MCF 10A (cell line): ENCODE data around the gene TIGD2. TPM values are rescaled to one million over a fixed set of nuclear protein-coding genes. Genes with fewer than 3 reads are reported as not detected.
A peak's percentile ranks its signal among the peaks of the same experiment; 100 is the strongest.

Experiments
- BruUV-seq: library from RNA; stranded (reverse); fragments of 400-500 nt; replicated peaks from 2 replicates; lab custom pipeline; 2021; lab: Mats Ljungman, UMichigan
- CTCF ChIA-PET: fragments of 300-600 bp; sonication (Branson Sonifier 250); formaldehyde crosslinking; extraction: SDS; loops from one replicate; lab custom pipeline; 2021; ENCODE audit warnings: antibody characterized with exemption, inconsistent platforms; lab: Yijun Ruan, JAX
- POLR2A ChIA-PET: fragments of 300-600, 350-650 bp; sonication (Branson Sonifier 250); formaldehyde crosslinking; extraction: SDS; loops from one replicate; lab custom pipeline; 2020; ENCODE audit warnings: antibody characterized with exemption, inconsistent platforms; lab: Yijun Ruan, JAX
- DNase-seq: peaks from one replicate; pipeline ENCODE4 v3.0.0-alpha.2; 2018; ENCODE audit not compliant: unreplicated experiment
- H3K27ac Mint-ChIP-seq: one replicate; pipeline ENCODE4 v1.8.0; 2022; ENCODE audit warnings: mild to moderate bottlenecking, low read depth, mixed read lengths; ENCODE audit not compliant: unreplicated experiment
- H3K27me3 Mint-ChIP-seq: one replicate; pipeline ENCODE4 v1.8.0; 2022; ENCODE audit warnings: mixed read lengths; ENCODE audit not compliant: insufficient read depth, unreplicated experiment
- H3K36me3 Mint-ChIP-seq: one replicate; pipeline ENCODE4 v1.8.0; 2022; ENCODE audit warnings: mild to moderate bottlenecking, moderate library complexity, mixed read lengths; ENCODE audit not compliant: insufficient read depth, unreplicated experiment
- H3K4me1 Mint-ChIP-seq: one replicate; pipeline ENCODE4 v1.8.0; 2022; ENCODE audit warnings: mixed read lengths; ENCODE audit not compliant: insufficient read depth, unreplicated experiment
- H3K4me3 Mint-ChIP-seq: one replicate; pipeline ENCODE4 v1.8.0; 2022; ENCODE audit warnings: mild to moderate bottlenecking, moderate library complexity, mixed read lengths; ENCODE audit not compliant: unreplicated experiment
- H3K9me3 Mint-ChIP-seq: one replicate; pipeline ENCODE4 v1.8.0; 2022; ENCODE audit warnings: mixed read lengths; ENCODE audit not compliant: unreplicated experiment
- intact Hi-C: fragments of 100-400 bp; cut with micrococcal nuclease; formaldehyde crosslinking; loops from 2 replicates; pipeline ENCODE4 v1.14.1; 2022
- total RNA-seq: library from RNA; stranded (reverse); gene quantifications from 2 replicates; pipeline ENCODE4 v1.2.3, GENCODE V29; 2022
- TF ChIP-seq, protein P1 (sequence below): fragments of 200-600 bp; IDR thresholded peaks from one replicate; pipeline ENCODE4 v1.8.0; 2022; ENCODE audit warnings: antibody characterized with exemption, mild to moderate bottlenecking; ENCODE audit not compliant: unreplicated experiment

TIGD2 gene
- total RNA-seq, 1 experiment from 2014 or later = 15.1 TPM

DNA sequence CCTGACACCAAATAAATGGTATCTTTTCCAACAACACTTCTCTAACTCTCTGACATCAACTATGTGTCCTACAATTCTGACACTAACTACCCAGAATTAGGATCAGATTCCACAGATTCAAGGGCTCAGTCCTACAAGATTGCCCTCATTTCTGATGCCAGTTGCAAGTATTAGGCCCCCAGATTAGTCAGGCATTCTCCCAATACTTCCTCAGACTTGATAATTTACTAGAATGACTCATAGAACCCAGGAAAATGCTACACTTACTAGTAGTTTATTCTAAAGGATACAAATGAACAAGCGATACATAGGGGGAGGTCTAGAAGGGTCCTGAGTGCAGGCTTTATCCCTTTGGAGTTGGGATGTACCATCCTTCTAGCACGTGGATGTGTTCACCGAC, 8.5 kb downstream of the TIGD2 start:
- TF ChIP-seq, protein P1, sequence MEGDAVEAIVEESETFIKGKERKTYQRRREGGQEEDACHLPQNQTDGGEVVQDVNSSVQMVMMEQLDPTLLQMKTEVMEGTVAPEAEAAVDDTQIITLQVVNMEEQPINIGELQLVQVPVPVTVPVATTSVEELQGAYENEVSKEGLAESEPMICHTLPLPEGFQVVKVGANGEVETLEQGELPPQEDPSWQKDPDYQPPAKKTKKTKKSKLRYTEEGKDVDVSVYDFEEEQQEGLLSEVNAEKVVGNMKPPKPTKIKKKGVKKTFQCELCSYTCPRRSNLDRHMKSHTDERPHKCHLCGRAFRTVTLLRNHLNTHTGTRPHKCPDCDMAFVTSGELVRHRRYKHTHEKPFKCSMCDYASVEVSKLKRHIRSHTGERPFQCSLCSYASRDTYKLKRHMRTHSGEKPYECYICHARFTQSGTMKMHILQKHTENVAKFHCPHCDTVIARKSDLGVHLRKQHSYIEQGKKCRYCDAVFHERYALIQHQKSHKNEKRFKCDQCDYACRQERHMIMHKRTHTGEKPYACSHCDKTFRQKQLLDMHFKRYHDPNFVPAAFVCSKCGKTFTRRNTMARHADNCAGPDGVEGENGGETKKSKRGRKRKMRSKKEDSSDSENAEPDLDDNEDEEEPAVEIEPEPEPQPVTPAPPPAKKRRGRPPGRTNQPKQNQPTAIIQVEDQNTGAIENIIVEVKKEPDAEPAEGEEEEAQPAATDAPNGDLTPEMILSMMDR = no peak
- H3K36me3 Mint-ChIP-seq = peaks cover 18% of the 10 kb centered on the region
- H3K4me1 Mint-ChIP-seq = peaks cover 20% of the 10 kb centered on the region
- H3K9me3 Mint-ChIP-seq = no peaks in the 10 kb centered on the region
- no TSS peak for BruUV-seq
- no peak overlapping the region for H3K4me3 Mint-ChIP-seq
- H3K27me3 Mint-ChIP-seq = no peaks in the 10 kb centered on the region
- intact Hi-C loops = no loop called here
- H3K27ac Mint-ChIP-seq = no peak overlapping the region
- DNase-seq = no peak
- CTCF ChIA-PET = interaction anchor here (0.6 kb wide), 1 partner anchor 842 kb away, joined by 3 read pairs; no protein-coding TSS in a partner anchor
- POLR2A ChIA-PET = interaction anchor here (0.7 kb wide), 1 partner anchor 15 kb away, joined by 6 read pairs; no protein-coding TSS in a partner anchor

DNA sequence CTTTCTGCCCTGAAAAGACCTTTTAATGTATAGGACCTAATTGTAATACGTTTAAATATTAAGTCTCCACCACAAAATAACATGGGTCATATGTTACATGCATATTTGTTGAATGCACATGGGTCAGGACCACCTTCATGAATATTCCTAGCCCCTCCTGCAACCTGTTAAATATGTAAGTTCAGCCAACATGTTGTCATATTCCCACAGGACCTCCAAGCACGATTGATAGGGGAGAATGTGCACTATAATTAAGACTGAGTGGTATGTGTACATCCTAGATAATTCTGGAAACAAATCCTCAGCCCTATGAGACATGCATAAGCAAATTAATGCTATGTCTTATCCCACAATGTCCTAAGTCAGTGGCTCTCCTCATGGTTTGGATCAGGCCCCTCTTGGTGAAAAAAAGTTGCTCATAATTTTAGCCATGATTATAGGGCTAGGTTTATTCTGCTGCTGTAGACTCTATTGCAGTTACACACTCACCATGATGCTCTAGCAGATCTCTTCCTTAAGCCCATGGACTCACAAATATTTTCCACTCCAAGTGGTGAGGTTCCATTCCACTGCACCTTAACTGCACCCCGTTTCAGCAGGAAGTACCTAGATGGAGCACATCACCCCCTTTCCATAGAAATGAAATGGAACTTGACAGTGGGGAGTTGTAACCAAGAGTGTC, 10.2 kb downstream of the TIGD2 start:
- H3K27ac Mint-ChIP-seq = peak overlapping the region; percentile 93
- no peaks in the 10 kb centered on the region for H3K9me3 Mint-ChIP-seq
- intact Hi-C loops = no loop called here
- H3K4me3 Mint-ChIP-seq = no peak overlapping the region
- no TSS peak for BruUV-seq
- peaks cover 12% of the 10 kb centered on the region for H3K36me3 Mint-ChIP-seq
- ChIA-PET CTCF (no interaction called here), POLR2A (interaction anchor here (1.3 to 3.2 kb wide), 2 partner anchors 17 to 65 kb away, joined by 4 to 32 read pairs; partner anchors contain the start of gene FAM13A)
- TF ChIP-seq, protein P1 = no peak
- DNase-seq = no peak
- no peaks in the 10 kb centered on the region for H3K27me3 Mint-ChIP-seq
- H3K4me1 Mint-ChIP-seq = peaks cover 20% of the 10 kb centered on the region

DNA sequence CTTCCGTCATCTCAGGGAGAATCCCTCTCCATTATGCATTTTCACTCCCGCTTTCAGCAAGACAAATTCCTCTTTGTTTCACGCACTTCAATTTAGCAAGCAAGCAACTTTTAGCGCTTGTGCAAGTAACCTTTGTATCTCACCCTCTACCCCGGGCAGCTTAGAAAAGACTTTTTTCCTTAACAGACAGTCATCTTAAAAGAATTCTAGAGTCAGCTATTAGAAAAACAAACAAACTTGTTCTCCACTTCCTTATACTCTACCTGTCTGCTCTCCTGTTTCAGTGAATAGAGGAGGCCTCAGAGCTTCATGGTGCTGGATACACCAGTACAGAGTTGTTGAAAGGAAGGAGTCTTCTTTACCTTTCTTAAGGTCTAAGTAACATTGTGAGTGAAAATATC, 12.1 kb downstream of the TIGD2 start:
- intact Hi-C loops = no loop called here
- Mint-ChIP-seq H3K27me3 (no peaks in the 10 kb centered on the region), H3K36me3 (peaks cover 8% of the 10 kb centered on the region), H3K9me3 (no peaks in the 10 kb centered on the region), H3K27ac (peak overlapping the region; percentile 93), H3K4me3 (peak overlapping the region; percentile 17), H3K4me1 (peaks cover 20% of the 10 kb centered on the region)
- ChIA-PET CTCF (interaction anchor here (0.7 to 1.5 kb wide), 4 partner anchors 9 to 387 kb away, joined by 3 to 7 read pairs (median 6); no protein-coding TSS in a partner anchor), POLR2A (interaction anchor here (0.5 to 3.2 kb wide), 9 partner anchors 9 to 534 kb away, joined by 3 to 32 read pairs (median 10); partner anchors contain the start of genes FAM13A and TIGD2)
- TF ChIP-seq, protein P1 = no peak
- BruUV-seq = no TSS peak
- peak; percentile 56 for DNase-seq
